Activated CD8-positive, alpha-beta memory T cell treated with anti-CD3 and anti-CD28 coated beads, Interleukin-2, amount 50 U/mL, for 48 hours (primary cell): Measurements from ENCODE around the gene HCN2.
"Not testable (repeated sequence)": the region's sequence is repeated elsewhere in the genome, so short reads cannot be mapped to it uniquely, and the experiment has no call there.

Experiments
- DNase-seq: peaks from one replicate; pipeline ENCODE4 v3.0.0-alpha.2; 2020

HCN2 gene

GRCh38 chr19:588093-588740 is 1.5 kb upstream of the HCN2 start:
- peak; percentile 83 for DNase-seq

GRCh38 chr19:588741-589692 is 664 bp upstream of the HCN2 start:
- no peak for DNase-seq

GRCh38 chr19:590396-590745 is 690 bp downstream of the HCN2 start:
- no peak for DNase-seq

GRCh38 chr19:590750-591098 is 1.0 kb downstream of the HCN2 start:
- DNase-seq = no peak

- no peak for DNase-seq
Measured at GRCh38 chr19:591099-591958, 1.6 kb downstream of the HCN2 start.

- DNase-seq = no peak
Measured at GRCh38 chr19:592101-592500, 2.4 kb downstream of the HCN2 start.

- no peak for DNase-seq
Measured at GRCh38 chr19:593055-593454, 3.4 kb downstream of the HCN2 start.

- no peak for DNase-seq
Measured at GRCh38 chr19:593505-593904, 3.8 kb downstream of the HCN2 start.

- DNase-seq = no peak
Measured at GRCh38 chr19:594265-594870, 4.7 kb downstream of the HCN2 start.

- no peak for DNase-seq
Measured at GRCh38 chr19:595326-596262, 5.9 kb downstream of the HCN2 start.

GRCh38 chr19:596263-596655 is 6.6 kb downstream of the HCN2 start:
- no peak for DNase-seq

- peak; percentile 61 for DNase-seq
Measured at GRCh38 chr19:597406-598315, 8.0 kb downstream of the HCN2 start.

- no peak for DNase-seq
Measured at GRCh38 chr19:601310-601709, 11.6 kb downstream of the HCN2 start.

- DNase-seq = no peak
Measured at GRCh38 chr19:601790-602189, 12.1 kb downstream of the HCN2 start.

GRCh38 chr19:602391-603301 is 13.0 kb downstream of the HCN2 start:
- DNase-seq = no peak

GRCh38 chr19:603302-603639 is 13.6 kb downstream of the HCN2 start:
- not testable (repeated sequence) for DNase-seq

GRCh38 chr19:603779-604178 is 14.1 kb downstream of the HCN2 start:
- DNase-seq = peak; percentile 79

GRCh38 chr19:604355-604754 is 14.7 kb downstream of the HCN2 start:
- peak; percentile 80 for DNase-seq

- peak; percentile 76 for DNase-seq
Measured at GRCh38 chr19:605061-605971, 15.6 kb downstream of the HCN2 start.
